HL-60/S4 (cell line): ENCODE measurements around the gene DPT.

ENCODE experiments used
- in situ Hi-C: fragments of 300-500 bp; cut with MboI; formaldehyde crosslinking; loops from 2 replicates; pipeline ENCODE4 v1.14.3; 2022; ENCODE audit warnings: low sequenced_read_pairs

The DPT gene

DNA sequence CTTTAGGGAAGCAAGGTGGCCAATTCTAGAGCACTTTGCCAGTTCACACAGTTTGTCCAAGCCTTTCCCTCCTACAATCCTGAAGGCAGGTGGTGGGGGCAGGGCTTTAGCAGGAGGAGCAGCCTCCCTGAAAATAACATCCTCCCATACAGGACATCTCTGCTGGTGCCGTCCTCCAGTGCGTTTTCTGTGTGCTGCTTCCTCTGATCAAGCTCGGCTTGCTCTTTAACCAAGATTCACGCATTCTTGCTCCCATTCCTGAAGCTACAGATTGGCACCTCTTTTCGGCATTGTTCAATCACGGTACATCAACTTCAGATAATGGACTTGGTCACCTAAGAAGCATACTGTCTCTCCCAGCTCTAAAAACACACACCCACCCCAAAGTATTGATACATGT lies 7.5 kb upstream of the DPT start:
- in situ Hi-C loops, result no loop called here

GRCh38 chr1:168735974-168736373 lies 7.0 kb upstream of the DPT start:
- in situ Hi-C loops, result no loop called here

GRCh38 chr1:168734946-168735345 lies 5.9 kb upstream of the DPT start:
- in situ Hi-C loops, result no loop called here

DNA sequence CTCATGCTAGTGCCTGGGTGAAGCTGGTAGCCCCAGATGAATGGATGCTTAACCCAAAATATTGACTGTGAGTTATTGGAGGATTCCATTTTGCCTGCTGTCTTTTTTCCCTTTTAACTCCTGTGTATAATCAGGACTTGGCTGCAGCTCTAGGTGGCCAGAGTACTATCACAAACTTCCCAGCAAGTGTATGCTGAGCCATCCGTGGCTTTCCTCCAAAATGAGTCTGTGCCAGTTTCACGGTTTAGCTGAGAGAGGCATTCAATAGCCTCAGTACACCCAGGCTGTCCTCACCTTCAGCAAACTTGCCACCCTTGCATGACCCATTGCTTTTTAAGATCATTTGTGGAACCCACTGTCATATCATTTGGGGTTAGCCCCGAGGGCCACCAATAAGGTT lies 5.3 kb upstream of the DPT start:
- in situ Hi-C loops, result no loop called here

- in situ Hi-C loops, result no loop called here
Measured at GRCh38 chr1:168733241-168733640, 4.2 kb upstream of the DPT start.

DNA sequence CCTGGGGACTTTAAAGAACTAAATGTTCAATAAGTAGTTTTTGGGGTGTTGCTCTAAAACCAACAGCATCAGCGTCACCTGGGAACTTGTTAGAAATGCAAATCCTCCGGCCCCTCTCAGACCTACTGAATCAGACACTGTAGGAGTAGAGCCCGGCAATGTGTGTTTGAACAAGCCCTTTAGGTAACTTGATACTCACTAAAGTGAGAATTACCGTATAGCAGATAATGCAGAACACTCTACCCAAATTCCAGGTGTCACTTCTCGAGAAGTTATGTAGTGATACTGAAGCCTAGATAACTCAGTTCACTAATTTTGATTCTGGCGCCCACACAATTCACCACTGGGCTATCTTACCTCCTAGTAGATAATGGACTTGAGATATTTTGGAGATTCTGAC lies 3.7 kb upstream of the DPT start:
- in situ Hi-C loops, result no loop called here

DNA sequence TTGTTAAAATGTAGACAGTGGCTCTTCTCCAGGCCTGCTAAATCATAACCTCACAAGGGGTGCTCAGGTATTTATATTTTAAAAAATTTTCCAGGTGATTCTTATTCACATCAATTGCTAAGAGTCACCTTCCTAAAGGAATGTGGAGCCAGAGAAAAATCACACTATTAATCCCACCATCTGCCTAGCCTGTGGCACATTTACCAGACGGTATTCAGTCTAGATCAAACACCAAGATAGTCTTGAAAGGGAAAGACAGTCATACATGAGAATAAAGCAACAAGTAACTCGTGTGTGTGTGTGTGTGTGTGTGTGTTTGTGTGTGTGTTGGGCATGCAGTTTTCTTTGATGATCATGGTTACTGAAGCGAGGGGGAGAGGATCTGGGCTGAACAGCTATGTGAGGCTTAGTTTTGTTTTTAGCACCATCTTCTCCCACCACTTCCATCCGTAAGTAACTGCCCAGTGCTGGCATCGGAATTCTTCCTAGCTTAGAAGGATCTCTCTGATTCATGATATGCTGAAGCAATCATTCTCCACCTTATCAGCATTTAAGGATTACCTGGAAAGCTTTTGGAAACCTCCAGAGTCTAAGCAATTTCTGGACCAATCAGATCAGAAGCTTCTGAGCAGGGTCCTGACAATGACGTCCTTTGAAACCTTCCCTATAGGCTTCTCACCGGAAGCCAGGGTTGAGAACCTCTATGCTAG lies 2.4 kb upstream of the DPT start:
- in situ Hi-C loops, result no loop called here

DNA sequence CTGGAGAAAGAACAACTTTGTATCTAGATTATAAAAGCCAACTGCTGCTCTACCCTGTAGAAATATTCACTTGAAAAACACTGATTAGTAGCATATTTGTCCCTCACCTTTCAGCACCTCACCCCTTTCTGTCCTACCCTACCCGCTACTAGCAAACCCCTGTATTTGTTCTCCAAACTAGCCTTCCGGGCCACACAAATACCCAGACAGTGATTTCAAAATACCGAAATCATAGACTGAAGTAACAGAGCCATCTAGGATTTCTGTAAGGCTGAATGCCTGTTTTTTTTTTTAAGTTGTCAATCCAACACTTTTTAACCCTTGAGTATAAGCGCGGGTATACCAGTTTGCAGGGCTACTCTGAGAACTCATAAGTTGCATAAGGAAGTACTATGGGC lies 398 bp upstream of the DPT start:
- in situ Hi-C loops, result no loop called here

DNA sequence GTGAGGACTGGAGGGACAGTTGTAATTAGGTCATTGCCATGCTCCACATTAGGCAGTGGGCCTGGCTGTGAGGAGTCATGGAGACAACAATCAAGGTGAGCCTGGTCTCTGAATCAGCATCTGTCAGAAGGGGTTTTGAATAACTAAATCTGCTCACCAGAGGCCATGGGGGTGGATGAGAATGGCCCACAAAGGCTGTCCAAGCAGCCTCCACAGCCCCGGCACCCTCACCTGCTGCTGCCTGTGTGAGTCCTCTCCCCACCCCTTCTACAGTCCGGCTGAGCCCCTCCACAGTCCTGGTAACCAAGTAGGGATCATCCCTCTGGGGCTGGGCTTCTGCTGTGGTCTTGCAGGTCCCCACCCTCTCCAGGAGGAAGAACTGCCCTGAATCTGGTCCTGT lies 2.3 kb downstream of the DPT start:
- in situ Hi-C loops, result no loop called here

- in situ Hi-C loops, result no loop called here
Measured at GRCh38 chr1:168726281-168726680, 2.7 kb downstream of the DPT start.

DNA sequence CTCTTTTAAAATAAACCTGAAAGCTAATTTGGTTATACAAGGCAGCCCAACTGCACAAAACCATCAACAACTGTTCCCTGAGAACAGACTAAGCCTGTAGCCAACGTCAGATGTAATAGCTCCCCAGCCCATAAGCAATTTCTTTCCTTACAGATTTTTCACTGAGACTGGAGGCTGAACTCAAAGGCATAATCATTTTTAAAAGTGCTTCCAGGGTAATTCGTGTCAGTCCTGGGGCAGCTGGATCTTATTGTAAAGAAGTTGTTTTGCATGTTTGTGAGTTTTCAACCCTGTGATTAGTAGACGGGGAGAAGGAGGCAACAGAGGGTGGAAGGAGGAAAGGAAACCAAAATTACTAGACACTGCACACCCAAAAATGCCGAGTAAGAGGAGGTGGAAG lies 3.2 kb downstream of the DPT start:
- in situ Hi-C loops, result no loop called here

DNA sequence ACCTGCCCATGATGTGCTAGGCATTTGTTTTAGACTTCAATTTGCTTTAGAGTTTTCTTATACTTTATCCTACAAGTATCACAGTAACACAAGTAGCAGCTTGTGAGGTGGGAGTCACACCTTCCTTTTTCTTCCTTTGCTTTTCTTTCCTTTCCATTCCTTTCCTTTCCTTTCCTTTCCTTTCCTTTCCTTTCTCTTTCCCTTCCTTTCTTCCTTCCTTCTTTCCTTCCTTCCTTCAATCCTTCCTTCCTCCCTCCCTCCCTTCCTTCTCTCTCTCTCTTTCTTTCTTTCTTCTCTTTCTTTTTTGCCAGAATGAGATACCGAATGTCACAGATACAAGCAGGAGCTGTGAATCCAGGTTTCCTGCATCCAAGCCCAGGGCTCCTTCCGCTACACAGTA lies 3.9 kb downstream of the DPT start:
- in situ Hi-C loops, result no loop called here

- in situ Hi-C loops, result no loop called here
Measured at GRCh38 chr1:168723000-168723399, 6.0 kb downstream of the DPT start.

- in situ Hi-C loops, result no loop called here
Measured at GRCh38 chr1:168720839-168721238, 8.2 kb downstream of the DPT start.

DNA sequence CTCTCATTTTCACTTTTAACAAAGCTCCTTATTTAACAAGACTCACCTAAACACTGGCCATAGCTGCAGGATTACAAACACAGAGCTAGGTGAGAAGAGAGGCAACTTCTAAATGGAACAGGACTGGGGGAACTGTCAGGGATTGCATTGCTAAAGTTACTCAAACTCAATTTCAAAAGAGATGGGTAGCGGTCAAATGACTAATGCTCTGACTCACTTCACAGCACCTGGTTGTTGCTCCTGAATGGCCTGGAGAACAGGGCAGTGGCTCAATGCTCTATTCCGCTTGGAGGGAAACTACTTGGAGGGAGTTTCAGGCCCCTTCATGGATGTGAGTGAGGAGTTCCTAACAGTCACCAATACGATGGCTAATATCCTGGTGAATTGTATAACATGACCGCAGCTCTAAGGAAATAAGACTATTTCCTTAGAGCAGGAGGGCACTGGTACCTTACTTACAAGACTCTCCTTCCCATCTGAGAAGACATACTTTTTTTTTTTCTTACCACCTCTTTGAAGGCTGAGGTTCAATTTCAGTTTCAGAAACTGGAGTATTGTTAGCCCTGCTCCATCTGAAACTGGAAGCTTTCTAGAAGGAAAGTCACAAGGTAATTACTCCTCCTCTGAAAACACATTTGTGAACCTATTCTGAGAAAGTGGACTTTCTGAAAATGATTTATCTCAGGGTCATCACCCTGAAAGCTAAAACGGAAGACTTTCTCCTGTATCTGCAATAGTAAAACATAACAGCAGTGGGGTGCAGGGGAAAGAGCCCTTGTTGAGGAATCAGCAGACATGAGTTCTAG lies 9.5 kb downstream of the DPT start:
- in situ Hi-C loops, result no loop called here

- in situ Hi-C loops, result no loop called here
Measured at GRCh38 chr1:168717906-168718891, 10.8 kb downstream of the DPT start.

GRCh38 chr1:168714012-168714411 lies 15.0 kb downstream of the DPT start:
- in situ Hi-C loops, result no loop called here

- in situ Hi-C loops, result no loop called here
Measured at GRCh38 chr1:168709405-168710363, 19.3 kb downstream of the DPT start.

DNA sequence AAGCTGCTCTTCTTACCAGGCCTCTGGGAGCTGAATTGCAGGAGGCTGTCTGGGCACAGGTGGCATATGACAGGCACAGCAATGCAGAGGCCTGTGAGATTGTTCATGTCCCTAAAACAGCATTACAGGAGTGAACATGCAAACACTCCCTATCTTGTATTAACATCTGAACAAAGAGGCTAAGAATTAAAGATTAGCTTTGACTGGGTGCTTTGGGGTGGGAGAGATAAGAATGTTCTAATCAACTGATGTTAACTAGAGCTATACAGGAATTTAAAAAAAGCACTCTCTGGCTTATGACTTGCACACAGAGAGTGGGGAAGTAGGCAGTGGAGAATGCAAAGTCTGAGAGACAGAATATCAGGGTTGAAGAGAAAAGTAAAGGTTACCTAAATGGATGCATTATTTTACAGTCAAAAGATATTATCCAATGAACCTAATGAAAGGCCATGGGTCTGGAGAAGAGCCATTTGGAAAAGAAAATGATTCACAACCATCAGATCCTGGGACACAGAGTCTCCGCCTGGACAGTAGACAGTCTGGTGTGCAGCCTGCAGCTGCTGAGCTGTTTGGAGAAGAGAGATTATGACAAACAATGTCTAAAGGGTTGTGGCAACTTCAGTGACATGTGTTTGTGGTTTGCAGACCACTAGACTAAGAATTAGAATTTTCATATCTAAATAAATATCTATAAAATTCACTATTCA lies 20.2 kb downstream of the DPT start:
- in situ Hi-C loops, result no loop called here
